Fibroblast of lung (primary cell): ENCODE data around the gene EIF4E. TPM values are rescaled to one million over a fixed set of nuclear protein-coding genes. Genes with fewer than 3 reads are reported as not detected.
A peak's percentile ranks its signal among the peaks of the same experiment; 100 is the strongest.

Experiments
- DNase-seq, 2 donors: peaks; one replicate each; pipeline versions ENCODE4 v3.0.0 to v3.0.0-alpha.2; 2010; ENCODE audit warnings: low read depth in 2 of 2
- H2AFZ ChIP-seq: 2 replicates; pipeline ENCODE4 v1.5.1; 2012; ENCODE audit warnings: low read length, control low read depth, inconsistent platforms
- H3K27ac ChIP-seq: 2 replicates; pipeline ENCODE4 v1.5.1; 2011; ENCODE audit warnings: low read length, control low read depth; ENCODE audit not compliant: insufficient read depth
- H3K27me3 ChIP-seq: 2 replicates; pipeline ENCODE4 v1.5.1; 2011; ENCODE audit warnings: mild to moderate bottlenecking, low read length; ENCODE audit not compliant: control insufficient read depth, insufficient read depth
- H3K36me3 ChIP-seq: 2 replicates; pipeline ENCODE4 v1.5.1; 2011; ENCODE audit warnings: low read length; ENCODE audit not compliant: control insufficient read depth, insufficient read depth
- H3K4me1 ChIP-seq: 2 replicates; pipeline ENCODE4 v1.5.1; 2011; ENCODE audit warnings: low read length; ENCODE audit not compliant: control insufficient read depth, insufficient read depth; ENCODE audit errors: extremely low read depth
- H3K4me2 ChIP-seq: 2 replicates; pipeline ENCODE4 v1.5.1; 2011; ENCODE audit warnings: low read length, control low read depth; ENCODE audit not compliant: insufficient read depth; ENCODE audit errors: extremely low read depth
- H3K4me3 ChIP-seq, 4 experiments: fragments of 200-600 bp in 1 of 4; sonication (generic) in 1 of 4; replicated peaks in 1 of 4; 2 replicates each; pipeline ENCODE4 v1.5.1; 2011 to 2016; ENCODE audit warnings: low read length in 4 of 4, low read depth in 3 of 4, mild to moderate bottlenecking in 3 of 4, control low read depth in 2 of 4, inconsistent platforms in 1 of 4, mixed read lengths in 1 of 4; ENCODE audit not compliant: insufficient read depth in 1 of 4; ENCODE audit errors: control extremely low read depth in 1 of 4
- H3K79me2 ChIP-seq: 2 replicates; pipeline ENCODE4 v1.5.1; 2012; ENCODE audit warnings: mild to moderate bottlenecking, low read length, inconsistent platforms; ENCODE audit not compliant: control insufficient read depth, insufficient read depth
- H3K9ac ChIP-seq: 2 replicates; pipeline ENCODE4 v1.5.1; 2011; ENCODE audit warnings: mild to moderate bottlenecking, low read length, control low read depth; ENCODE audit not compliant: insufficient read depth
- H3K9me3 ChIP-seq: 2 replicates; pipeline ENCODE4 v1.5.1; 2012; ENCODE audit warnings: low read depth, low read length; ENCODE audit not compliant: control insufficient read depth, insufficient read depth
- H4K20me1 ChIP-seq: 2 replicates; pipeline ENCODE4 v1.5.1; 2011; ENCODE audit warnings: low read length; ENCODE audit not compliant: control insufficient read depth, insufficient read depth; ENCODE audit errors: extremely low read depth
- EZH2 ChIP-seq: IDR thresholded peaks from 2 replicates; pipeline ENCODE4 v1.5.1; 2012; ENCODE audit warnings: low read length, control low read depth, mild to moderate bottlenecking; ENCODE audit errors: missing control alignments
- polyA plus RNA-seq, 2 donors: library from polyadenylated mRNA; depleted of rRNA in 1 of 2; stranded (reverse) in 1 of 2; unstranded in 1 of 2; fragments of >200 nt; gene quantifications; 2 replicates each; pipeline ENCODE4 v1.2.1, GENCODE V29; 2011 to 2012; ENCODE audit warnings: missing spikeins in 1 of 2
- total RNA-seq: library from RNA; depleted of rRNA; stranded (reverse); fragments of >200 nt; gene quantifications from 2 replicates; pipeline ENCODE4 v1.2.1, GENCODE V29; 2014
- TF ChIP-seq, protein P1 (sequence below), 2 donors: IDR thresholded peaks in 1 of 2; conservative IDR thresholded peaks in 1 of 2; 1 replicate in 1 of 2; 2 replicates in 1 of 2; pipeline ENCODE4 v1.5.1; 2011 to 2012; ENCODE audit warnings: low read length in 2 of 2, control low read depth in 1 of 2, inconsistent platforms in 1 of 2, low read depth in 1 of 2, mild to moderate bottlenecking in 1 of 2

Gene EIF4E
- total and polyA plus RNA-seq, 2 donors (not counting 1 experiment from before 2014, with no cell fraction given): 124 to 138 TPM

DNA sequence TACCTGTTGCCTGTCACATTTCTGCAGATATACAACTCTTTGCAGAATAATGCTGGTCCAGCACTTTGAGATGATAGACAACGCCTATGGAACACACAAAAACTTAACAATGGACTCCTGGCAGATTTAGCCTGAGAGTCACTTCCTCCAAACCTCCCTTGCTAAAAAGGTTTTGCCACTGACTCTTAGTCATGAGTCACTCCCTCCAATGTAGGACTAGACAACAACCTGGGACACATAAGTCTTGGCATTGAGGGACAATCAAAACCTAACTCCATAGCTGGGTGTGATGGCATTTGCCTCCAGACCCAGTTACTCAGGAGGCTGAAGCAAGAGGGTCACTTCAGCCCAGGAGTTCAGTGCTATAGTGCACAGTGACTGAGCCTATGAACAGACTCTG is 22.0 kb upstream of the EIF4E start:
- peak in 1 of 2 donors; percentile 12 for DNase-seq
- Histone ChIP-seq H3K9me3 (no peaks in the 10 kb centered on the region), H3K4me1 (no peaks in the 10 kb centered on the region), H2AFZ (no peak overlapping the region), H3K27me3 (no peaks in the 10 kb centered on the region), H4K20me1 (no peaks in the 10 kb centered on the region), H3K4me3 (no peak overlapping the region), H3K4me2 (no peak overlapping the region), H3K9ac (no peak overlapping the region), H3K27ac (no peak overlapping the region), H3K36me3 (no peaks in the 10 kb centered on the region), H3K79me2 (no peaks in the 10 kb centered on the region)
- no peak for TF ChIP-seq EZH2
- TF ChIP-seq, protein P1, sequence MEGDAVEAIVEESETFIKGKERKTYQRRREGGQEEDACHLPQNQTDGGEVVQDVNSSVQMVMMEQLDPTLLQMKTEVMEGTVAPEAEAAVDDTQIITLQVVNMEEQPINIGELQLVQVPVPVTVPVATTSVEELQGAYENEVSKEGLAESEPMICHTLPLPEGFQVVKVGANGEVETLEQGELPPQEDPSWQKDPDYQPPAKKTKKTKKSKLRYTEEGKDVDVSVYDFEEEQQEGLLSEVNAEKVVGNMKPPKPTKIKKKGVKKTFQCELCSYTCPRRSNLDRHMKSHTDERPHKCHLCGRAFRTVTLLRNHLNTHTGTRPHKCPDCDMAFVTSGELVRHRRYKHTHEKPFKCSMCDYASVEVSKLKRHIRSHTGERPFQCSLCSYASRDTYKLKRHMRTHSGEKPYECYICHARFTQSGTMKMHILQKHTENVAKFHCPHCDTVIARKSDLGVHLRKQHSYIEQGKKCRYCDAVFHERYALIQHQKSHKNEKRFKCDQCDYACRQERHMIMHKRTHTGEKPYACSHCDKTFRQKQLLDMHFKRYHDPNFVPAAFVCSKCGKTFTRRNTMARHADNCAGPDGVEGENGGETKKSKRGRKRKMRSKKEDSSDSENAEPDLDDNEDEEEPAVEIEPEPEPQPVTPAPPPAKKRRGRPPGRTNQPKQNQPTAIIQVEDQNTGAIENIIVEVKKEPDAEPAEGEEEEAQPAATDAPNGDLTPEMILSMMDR (conservative IDR thresholded peaks at IDR 0.05 in 1 of 2, IDR thresholded peaks at IDR 0.05 in 1 of 2; ENCODE audit: low read depth in 1 of 2, low read length in 2 of 2): no peak

DNA sequence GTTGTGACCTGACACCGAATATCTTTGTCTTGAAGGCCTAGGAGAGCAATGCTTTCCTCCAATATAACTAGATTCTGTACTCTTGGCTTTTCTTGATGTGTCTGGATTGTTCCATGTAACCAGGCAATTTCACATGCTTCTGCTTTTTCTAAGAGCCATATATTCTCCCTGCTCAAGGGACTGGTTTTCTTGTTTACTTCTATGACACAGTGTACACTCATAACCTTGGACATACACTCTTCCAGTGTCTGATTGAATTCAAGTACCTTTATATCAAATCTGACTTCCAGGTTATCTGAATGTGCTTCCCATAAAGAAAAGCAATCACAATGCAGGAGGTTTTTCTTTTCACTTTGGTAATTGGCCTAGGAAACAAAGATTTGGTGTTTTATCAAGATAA is 17.4 kb upstream of the EIF4E start:
- Histone ChIP-seq H3K27me3 (no peaks in the 10 kb centered on the region), H3K27ac (no peak overlapping the region), H3K4me2 (no peak overlapping the region), H4K20me1 (no peaks in the 10 kb centered on the region), H3K9me3 (no peaks in the 10 kb centered on the region), H3K79me2 (no peaks in the 10 kb centered on the region), H3K4me1 (no peaks in the 10 kb centered on the region), H2AFZ (no peak overlapping the region), H3K36me3 (no peaks in the 10 kb centered on the region), H3K9ac (no peak overlapping the region), H3K4me3 (no peak overlapping the region)
- no peak for TF ChIP-seq EZH2
- TF ChIP-seq, protein P1 (conservative IDR thresholded peaks at IDR 0.05 in 1 of 2, IDR thresholded peaks at IDR 0.05 in 1 of 2; ENCODE audit: low read depth in 1 of 2, low read length in 2 of 2): no peak
- no peak for DNase-seq

DNA sequence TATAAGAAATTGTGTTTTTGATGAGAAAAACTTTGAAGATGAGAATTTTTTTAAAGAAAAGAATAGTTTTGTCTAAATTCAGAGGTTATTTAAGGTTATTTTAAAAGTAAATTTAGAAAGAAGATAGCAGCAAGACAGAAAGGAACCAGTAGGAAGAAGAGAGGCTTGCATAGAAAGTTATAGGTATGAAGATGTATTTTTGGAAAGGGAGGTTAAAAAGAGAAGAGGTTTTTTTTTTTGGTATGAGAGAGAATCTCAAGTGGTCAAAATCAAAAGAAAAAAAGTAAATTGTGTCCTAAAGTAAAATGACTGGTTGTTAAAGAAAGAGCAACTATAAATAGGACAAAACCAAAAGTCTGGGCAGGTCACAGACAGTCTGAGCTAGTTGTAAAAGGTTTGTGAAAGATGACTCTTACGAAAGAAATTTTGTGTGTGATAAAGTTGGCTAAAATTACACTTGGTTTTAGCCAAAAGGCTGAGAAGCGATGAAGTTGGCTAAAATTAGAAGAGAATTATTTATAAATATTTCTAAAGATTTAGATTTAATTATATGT is 16.4 kb upstream of the EIF4E start:
- Histone ChIP-seq H3K4me3 (no peak overlapping the region), H3K79me2 (no peaks in the 10 kb centered on the region), H3K27me3 (no peaks in the 10 kb centered on the region), H3K4me2 (no peak overlapping the region), H3K27ac (no peak overlapping the region), H3K9me3 (no peaks in the 10 kb centered on the region), H3K36me3 (no peaks in the 10 kb centered on the region), H3K4me1 (no peaks in the 10 kb centered on the region), H4K20me1 (no peaks in the 10 kb centered on the region), H3K9ac (no peak overlapping the region), H2AFZ (no peak overlapping the region)
- peak in 1 of 2 donors; percentile 60 for DNase-seq
- TF ChIP-seq, protein P1 (conservative IDR thresholded peaks at IDR 0.05 in 1 of 2, IDR thresholded peaks at IDR 0.05 in 1 of 2; ENCODE audit: low read depth in 1 of 2, low read length in 2 of 2): no peak
- no peak for TF ChIP-seq EZH2
